Fibroblast of skin of left biceps (primary cell): ENCODE results near the gene CERS1.

Source experiments
- DNase-seq, 2 experiments: peaks; one replicate each; pipeline ENCODE4 v3.0.0-alpha.2; 2013; ENCODE audit warnings: low read depth in 2 of 2

CERS1 gene

DNA sequence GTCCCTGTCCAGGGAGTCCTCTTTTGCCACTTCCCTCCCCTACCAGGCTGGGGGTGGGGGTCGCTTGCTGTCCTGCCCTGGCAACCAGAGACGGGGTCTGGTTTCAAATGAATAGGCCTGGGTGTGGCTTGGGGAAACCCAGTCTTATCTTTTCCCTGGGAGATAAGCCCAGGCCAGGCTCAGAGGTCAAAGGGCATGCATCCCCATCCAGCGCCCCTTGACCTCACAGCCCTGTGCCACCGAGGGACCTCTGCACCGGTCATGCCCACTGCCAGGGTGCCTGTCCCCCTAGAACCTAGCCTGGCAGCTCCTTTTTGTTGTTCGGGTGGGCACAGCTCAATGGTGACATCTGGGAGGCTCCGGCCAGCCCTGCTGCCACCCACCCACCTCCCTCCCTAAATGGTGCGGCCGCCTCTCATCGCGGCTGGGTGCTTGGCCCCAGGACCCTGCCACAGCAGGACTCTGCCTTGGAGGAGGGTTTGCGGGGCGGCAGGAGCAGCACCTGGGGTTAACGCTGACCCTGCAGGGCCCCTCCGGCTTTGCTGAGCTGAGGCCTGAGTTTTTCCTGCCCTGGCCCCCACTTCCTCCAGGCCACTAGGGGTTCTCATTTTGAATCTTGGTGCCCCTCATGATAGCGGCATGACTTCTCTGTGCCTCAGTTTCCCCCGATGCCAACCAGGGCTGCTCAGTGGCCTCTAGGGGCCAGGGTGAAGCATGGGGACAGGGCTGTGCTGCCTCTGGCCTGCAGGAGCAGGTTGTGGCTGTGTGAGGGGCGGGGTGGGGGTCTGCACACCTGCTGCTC lies 2.9 kb upstream of the CERS1 start:
- DNase-seq = no peak

DNA sequence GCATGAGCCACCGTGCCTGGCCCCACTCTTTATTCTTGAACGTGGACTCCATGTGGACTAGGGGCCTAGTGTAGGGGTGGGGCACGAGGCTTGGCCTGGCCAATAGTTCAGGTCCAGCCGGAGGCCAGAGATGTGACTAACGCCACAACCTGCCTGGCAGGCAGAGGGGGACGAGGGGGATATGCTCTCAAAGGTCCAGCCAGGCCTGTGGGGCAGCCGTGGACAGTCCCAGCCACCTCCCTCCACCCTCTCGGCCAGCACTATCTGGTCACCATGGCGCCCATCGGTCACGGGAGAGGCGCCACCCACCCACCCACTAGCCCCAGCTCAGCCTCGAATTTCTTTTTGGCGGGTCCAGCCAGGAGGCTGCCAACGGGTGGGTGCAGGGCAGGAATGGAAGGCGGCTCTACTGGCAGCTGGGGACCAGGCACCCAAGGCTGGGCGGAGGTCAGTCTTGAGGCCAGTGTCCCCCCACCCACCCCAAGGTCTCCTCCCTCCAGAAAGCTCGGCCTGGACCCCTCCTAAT lies 2.2 kb upstream of the CERS1 start:
- DNase-seq = no peak

GRCh38 chr19:18897094-18898029 lies 1.4 kb upstream of the CERS1 start:
- no peak for DNase-seq

DNA sequence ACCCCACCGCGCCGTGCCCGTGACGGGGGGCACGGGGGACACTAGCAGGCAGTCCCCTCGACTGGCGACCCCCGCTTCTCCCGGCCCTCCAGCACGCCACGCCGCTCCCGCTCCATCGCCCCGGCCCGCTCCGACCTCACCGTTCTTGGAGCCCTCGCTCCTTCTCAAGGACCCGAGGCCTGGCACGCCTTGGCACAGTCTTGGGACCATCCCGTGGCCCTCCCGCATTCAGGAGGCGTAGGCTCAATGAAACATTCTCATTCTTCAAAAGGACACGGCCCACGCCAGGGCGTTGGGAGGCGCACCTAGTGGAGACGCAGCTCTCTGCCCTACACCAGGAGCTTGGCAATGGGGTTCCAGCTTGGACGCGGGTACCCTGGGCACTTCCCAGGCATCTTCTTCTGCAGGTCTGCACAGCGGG lies 473 bp upstream of the CERS1 start:
- no peak for DNase-seq

DNA sequence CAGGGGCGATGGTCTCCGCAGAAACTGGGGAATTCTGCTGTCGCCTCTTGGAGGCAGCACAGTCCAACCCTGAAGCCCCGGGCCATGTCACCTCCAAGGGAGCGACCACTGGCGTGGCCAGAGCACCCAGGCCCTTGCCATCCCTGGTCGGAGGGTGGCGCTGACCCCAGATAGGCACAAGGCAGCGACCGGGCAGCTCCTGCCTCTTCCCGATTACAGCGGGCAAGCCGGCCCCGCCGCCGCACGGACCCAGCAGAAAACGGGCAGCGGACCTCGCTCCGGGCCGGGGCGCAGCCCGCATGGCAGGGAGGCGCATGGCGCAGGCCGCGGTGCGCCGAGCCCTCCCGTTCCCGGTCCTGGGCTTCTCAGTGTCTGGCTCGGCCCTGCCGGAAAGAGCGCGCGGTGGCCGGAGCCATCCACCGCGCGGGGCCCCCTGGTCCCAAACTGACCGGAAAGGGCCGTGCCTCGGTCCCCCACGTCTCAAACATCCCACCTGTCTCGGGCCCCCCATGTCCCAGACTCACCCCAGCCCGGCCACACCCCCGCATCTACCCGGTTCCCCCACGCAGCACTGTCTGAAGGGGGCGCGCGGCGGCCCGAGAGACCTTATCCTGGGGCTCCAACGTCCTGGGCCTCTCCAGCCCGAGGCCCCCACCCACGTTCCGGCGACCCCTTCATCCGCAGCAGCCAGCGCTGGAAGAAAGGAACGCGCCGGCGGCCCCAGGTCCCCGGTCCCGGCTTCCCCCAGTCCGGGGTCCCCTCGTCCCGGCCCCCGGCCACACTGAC lies 727 bp downstream of the CERS1 start:
- no peak for DNase-seq

- DNase-seq = no peak
These were observed 1.5 kb downstream of the CERS1 start for GRCh38 chr19:18894254-18895037.

GRCh38 chr19:18893587-18894253 lies 2.2 kb downstream of the CERS1 start:
- DNase-seq = no peak

DNA sequence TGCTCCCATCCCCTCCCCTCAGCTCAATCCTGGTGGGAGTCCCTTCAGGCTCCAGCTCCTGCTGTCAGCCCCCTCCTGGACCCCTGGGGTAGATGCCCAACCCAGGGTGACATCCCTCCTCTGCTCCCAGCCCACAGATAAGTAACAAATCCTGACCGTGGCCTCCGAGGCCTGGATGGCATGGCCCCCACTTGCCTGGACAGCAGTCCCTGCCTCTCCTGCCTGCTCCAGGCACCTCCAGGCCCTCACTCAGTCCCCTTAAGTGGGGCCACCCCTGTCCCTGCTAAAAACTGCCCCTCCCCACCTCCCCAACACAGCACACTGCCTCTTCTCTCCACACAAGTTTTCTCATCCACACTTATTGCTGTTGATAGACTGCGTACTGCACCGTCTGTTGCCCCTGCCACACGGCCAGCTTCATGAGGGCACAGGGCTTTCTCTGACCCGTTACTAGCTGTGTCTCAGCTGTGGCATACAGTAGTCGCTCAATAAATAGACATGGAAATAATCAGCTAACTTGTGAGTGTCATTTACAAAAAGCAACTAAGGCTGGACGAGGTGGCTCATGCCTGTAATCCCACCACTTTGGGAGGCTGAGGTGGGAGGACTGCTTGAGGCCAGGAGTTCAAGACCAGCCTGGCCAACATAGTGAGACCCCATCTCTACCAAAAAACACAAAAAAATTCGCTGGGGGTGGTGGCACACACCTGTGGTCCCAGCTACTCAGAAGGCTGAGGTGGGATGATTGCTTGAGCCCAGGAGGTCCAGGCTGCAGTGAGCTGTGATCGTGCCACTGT lies 5.8 kb downstream of the CERS1 start:
- DNase-seq = no peak

DNA sequence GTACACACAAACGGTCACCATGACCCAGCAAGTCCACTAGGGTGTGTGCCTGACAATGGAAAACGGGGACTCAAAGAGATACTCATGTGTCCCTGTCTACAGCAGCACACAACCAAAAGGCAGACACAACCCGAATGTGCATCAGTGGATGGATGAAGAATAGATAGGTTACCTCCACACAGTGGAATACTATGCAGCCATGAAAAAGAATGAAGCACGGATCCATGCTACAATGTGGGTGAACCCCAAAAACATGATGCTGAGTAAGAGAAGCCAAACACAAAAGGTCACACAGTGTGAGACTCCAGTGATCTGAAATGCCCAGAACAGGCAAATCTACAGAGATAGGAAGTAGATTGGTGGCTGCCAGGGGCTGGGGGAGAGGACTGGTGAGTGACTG lies 9.0 kb downstream of the CERS1 start:
- no peak for DNase-seq

- DNase-seq = no peak
These were observed 12.2 kb downstream of the CERS1 start for GRCh38 chr19:18883526-18884304.

GRCh38 chr19:18881491-18881890 lies 14.5 kb downstream of the CERS1 start:
- no peak for DNase-seq

DNA sequence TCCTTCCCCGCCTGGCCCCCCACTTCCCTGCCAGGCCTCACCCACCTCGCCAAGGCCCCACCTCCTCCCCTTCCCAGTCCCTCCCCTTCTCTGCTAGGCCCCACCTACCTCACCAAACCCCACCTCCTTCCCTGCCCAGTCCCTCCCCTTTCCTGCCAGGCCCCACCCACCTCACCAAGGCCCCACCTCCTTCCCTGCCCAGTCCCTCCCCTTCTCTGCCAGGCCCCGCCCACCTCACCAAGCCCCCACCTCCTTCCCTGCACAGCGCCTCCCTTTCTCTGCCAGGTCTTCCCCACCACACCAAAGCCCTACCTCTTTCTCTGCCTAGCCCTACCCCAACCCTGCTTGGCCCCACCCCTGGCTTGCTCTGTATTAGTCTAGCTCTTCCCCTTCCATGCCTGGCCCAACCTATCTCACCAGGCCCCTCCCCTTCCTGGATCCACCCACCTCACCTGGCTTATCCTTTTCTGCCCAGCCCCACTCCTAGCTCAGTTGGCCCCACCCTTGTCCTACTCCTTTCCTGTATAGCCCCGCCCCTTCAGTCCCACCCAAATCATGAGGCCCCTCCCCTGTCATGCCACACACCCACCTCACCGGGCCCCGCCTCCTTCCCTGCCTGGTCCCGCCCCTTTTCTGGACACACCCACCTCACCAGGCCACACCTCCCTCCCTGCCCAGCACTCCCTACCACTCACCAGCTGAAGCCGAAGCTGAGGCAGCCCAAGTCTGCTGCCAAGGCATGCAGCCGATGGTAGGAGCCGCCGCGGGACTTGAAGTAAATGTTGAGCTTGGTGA lies 16.2 kb downstream of the CERS1 start:
- DNase-seq = no peak

- no peak for DNase-seq
These were observed 16.9 kb downstream of the CERS1 start for GRCh38 chr19:18878858-18879578.

DNA sequence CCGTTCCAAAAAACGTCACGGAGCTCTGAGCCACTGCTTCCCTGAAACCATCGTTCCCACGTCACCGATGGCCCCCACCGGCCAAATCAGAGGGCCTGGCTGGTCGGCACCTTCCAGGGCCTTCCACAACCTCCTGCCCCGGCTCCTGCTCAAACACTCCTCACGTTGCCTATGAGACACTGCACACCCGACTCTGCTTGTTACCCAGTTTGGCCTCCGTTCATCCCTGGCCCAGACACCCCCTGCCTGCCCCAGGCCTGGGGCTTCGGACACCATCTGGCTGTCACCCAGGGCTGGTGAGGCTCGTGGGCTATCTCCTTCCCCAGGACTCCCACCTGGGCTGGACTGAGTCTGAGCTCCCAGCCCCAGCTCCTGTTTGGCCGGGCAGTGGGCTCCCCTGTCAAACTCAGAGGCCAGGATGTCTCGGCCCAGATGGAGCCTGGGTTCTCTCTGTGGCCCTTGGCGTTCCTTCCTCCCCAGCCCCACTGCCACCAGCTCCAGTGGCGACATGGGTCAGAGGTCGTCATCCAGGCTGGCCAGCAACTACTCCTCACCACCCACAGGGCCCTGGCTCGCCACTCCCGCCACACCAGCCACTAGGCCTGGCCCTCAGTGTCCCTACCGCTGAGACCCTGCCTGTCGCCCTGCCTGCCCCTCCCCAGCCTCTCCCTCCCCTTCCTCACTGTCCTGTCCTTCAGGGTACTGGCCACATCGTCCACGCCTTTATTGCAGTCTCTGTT lies 17.7 kb downstream of the CERS1 start:
- DNase-seq = no peak

GRCh38 chr19:18876865-18877264 lies 19.1 kb downstream of the CERS1 start:
- DNase-seq = no peak

GRCh38 chr19:18875726-18876125 lies 20.2 kb downstream of the CERS1 start:
- DNase-seq = no peak

- no peak for DNase-seq
These were observed 24.4 kb downstream of the CERS1 start for GRCh38 chr19:18871543-18871942.
